ENCODE results near the gene POLR1A.

GRCh38 chr2:85992611-85993010 is 113.1 kb downstream of the POLR1A start:
- TF ChIP-seq CTCF (IDR thresholded peaks at IDR 0.05; ENCODE audit: low read depth, low read length) (no peak), EZH2phosphoT487 (IDR thresholded peaks at IDR 0.05; ENCODE audit: low read depth) (no peak)
